ENCODE data around the gene SPDYE5.
"Not testable (repeated sequence)": the region's sequence is repeated elsewhere in the genome, so short reads cannot be mapped to it uniquely, and the experiment has no call there.

SPDYE5 gene, protein sequence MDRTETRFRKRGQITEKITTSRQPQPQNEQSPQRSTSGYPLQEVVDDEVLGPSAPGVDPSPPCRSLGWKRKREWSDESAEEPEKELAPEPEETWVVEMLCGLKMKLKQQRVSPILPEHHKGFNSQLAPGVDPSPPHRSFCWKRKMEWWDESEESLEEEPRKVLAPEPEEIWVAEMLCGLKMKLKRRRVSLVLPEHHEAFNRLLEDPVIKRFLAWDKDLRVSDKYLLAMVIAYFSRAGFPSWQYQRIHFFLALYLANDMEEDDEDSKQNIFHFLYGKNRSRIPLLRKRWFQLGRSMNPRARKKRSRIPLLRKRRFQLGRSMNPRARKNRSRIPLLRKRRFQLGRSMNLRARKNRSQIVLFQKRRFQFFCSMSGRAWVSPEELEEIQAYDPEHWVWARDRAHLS

DNA sequence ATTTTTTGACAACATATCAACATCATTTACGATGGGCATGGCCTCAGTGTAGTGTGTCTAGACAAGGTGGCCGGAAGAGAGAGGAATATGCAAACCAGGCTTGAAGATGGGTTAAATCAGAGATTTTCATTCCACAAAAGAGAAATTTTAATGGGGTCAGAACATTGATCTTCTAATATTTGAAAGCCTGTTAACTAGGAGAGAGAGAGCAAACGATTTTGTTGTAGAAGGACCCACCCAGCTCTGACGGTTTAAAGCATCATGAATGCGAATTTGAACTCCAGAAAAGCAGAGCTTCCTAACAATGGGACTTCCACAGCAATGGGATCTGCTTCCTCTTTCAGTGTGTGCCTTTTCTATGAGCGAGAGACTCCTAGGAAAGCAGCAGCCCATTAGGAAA lies at the start of gene SPDYE5:
TSS of gene SPDYE5 (plus strand) at position 301 of the 400 bp plus-strand sequence. CDS start 1,728 bp downstream, outside the sequence.
- DNase-seq = not testable (repeated sequence)

DNA sequence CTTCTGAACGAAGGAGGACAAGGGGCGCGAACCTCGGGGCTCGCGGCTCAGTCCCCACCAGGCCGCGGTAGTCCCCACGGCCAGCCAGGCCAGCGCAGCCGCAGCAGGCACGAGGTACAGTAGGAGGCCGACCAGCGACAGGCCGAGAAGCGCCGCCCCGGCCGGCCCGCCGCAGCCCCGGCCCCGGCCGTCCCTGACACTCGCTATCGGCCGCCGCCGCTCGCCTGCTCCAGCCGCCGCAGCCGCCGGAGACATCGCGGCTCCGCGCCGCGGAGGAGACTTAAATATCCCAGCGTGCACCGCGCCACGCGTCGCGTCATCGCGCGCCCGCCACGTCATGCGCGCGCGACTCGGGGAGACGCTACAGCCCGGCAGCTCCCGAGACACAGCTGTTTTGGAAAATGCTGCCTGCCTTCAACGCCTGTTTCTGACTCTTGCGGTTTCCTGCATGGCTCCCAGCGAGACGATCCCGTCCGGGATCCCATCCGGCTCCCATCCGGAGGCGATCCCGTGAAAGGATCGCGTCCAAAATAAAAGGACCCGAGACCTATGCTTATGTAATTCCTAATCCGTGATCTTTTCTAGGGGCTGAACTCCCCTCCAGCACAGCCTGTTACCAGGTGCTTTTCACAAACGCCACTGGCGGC lies 49.5 kb upstream of the SPDYE5 start:
- DNase-seq = not testable (repeated sequence)

DNA sequence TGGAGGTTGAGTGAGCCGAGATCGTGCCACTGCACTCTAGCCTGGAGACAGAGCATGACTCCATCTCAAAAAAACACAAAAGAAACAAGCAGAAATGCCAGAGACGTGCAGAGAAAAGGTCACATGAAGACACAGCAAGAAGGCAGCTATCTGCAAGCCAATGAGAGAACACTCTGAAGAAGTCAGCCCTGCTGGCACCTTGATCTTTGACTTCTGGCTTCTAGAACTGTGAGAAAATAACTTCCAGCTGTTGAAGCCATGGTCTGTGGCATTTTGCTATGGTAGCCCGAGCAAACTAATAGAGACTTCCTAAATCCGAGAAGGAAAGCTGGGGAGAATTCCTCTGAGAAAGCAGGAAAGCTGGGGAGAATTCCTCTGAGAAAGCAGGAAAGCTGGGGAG lies 42.2 kb upstream of the SPDYE5 start:
- not testable (repeated sequence) for DNase-seq

GRCh38 chr7:75452494-75452955 lies 39.6 kb upstream of the SPDYE5 start:
- DNase-seq = not testable (repeated sequence)

DNA sequence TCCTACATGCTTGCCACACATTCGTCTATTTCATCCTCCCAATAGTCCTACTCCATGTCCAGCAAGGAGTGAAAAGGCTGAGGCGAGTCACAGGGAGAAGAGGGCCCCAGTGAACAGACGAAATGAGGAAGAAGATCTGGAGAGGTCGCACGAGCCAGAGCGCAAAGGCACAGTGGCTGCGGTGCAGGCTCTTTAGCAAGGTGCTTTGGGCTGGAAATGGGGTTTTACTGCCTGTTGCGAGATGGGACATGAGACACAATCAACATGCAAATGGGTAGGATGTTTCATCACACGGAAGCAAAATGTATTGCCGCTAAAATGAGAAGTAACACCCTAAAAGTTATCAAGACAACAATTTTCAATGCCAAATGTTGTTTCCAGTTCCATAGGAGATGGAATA lies 35.7 kb upstream of the SPDYE5 start:
- not testable (repeated sequence) for DNase-seq

- DNase-seq = not testable (repeated sequence)
These were observed 34.1 kb upstream of the SPDYE5 start for GRCh38 chr7:75458034-75458433.

DNA sequence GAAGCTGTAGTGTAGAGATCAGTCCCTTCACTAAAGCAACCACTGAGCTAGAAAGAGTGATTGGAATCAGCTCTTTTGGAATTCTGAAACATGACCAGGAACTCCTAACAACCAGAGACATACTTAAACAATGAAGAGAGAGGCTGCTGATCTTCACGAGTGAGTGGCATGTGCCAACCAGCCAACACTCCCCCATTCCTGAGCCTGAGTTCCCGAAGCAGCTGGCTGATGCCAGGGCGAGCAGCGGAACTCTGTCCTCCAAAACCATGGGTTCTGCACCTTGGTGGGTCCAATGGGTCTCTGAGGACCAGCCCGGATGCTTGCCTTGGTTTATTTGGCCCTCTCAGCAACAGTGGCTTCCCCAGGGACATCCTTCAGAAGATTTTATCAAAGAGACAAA lies 31.6 kb upstream of the SPDYE5 start:
- DNase-seq = not testable (repeated sequence)

- DNase-seq = not testable (repeated sequence)
These were observed 22.0 kb upstream of the SPDYE5 start for GRCh38 chr7:75470166-75470565.

DNA sequence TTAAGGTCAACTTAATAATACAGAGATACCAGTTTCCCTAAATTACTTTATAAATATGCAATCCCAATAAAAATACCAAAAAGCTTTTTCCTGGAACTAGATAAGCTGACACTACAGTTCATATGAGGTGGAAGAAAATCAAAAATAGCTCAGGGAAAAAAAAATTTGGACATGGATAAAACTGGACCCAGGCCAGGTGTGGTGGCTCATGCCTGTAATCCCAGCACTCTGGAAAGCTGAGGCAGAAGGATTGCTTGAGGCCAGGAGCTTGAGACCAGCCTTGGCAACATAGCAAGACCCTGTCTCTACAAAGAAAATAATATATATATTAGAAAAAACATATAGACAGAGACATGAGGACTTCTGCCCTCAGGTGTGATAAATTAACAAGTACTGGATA lies 14.7 kb upstream of the SPDYE5 start:
- DNase-seq = not testable (repeated sequence)

- DNase-seq = not testable (repeated sequence)
These were observed 11.8 kb upstream of the SPDYE5 start for GRCh38 chr7:75480313-75480712.

DNA sequence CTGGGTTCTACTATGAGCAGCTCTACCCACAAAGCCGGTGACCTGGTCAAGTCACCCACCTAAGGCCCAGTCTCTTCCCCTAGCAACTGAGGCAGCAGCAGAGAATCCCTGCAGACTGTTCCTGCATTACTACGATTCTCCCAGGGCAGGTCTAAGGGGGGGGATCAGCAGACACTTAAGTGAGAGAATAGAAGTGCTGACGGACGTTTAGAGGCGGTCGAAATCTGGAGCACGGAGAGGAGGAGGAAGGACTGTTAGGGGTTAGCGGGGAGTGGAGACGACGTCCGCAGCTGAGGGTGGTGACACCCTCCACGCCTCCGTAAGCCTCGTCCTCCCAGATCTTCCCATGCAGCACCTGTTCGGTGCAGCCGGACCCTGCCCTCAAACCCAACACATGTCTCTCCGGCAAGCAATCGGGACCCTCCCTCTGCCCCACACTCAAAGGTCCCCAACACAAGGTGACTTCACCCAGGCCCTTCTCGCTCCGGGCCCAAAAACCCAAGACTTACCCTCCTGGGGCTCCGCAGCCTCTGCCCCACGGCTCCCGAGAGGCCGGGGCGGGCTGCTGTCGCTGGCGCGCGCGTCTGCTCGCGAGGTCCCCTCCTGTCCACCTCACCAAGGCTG lies 6.7 kb upstream of the SPDYE5 start:
- DNase-seq = not testable (repeated sequence)

DNA sequence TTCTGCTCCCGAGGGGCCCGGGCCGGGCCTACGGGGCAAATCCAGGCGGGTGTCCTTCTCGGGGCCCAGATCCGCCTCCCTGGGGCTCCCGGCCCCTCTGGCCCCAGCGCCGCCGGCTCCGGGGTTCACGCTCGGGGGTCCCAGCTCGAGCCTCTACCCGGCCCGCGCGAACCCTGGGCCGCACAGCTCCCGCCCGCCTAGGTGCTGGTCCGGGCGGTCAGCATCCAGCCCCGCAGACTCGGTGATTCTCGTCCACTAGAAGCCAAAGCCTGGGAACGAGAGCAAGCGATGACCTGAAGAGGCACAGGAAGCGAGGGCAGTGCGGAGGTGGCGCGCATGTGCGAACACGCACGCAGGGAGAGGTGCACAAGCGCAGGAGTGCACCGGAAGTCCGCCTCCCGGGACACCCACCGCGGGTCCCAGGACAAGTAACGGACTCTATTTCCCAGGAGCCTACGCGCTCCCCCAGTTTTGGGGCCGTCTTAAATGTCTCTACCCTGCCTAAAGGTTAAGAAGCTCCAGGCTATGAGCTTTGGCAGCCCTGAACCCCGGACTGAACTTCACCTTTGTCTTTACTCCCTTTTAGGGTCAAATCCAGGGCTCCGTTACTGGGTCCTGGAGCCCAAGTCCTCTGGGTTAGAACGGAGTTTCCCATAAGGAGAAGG lies 6.0 kb upstream of the SPDYE5 start, which contains the start of gene POM121C:
TSS of gene POM121C (minus strand) at position 321 of the 665 bp plus-strand sequence. CDS start 44,803 bp downstream, outside the sequence.
- DNase-seq = peak; percentile 73

DNA sequence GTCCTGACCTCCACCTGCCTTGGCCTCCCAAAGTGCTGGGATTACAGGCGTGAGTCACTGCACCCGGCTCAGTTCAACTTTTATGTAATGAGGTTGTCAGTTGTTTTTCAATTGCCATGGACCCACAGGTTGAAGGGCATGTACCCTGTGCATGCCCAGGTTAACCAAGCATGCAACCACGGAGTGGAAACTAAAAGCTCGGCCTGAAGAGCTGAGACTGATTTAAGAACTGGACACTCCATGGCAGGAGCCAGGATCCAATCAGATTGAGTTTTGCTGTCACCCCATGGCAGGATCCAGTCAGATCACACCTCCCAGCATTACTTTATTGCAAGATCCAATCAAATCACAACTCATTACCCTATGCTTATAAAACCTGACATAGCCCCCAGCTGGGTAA lies 16.9 kb downstream of the SPDYE5 start:
- DNase-seq = not testable (repeated sequence)

DNA sequence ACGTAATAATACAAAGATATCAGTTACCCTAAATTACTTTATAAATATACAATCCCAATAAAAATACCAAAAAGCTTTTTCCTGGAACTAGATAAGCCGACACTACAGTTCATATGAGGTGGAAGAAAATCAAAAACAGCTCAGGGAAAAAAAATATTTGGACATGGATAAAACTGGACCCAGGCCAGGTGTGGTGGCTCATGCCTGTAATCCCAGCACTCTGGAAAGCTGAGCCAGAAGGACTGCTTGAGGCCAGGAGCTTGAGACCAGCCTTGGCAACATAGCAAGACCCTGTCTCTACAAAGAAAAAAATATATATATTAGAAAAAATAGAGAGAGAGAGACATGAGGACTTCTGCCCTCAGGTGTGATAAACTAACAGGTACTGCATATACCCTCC lies 26.7 kb downstream of the SPDYE5 start:
- DNase-seq = not testable (repeated sequence)

DNA sequence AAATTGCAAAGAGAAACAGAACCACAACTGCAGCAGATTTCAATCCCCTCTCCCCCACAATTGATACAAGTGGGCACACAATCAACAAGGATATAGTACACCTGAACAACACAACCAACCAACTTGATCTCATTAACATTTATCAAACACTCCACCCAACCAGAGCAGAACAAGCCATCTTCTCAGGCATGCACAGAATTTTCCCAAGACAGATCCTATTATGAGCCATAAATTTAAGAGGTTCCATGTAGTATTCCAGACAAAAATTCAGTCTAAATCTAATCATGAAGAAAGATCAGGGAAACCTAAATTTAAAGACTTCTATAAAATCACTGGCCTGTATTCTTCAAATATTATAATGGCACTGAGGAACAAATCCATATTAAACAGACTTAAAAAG lies 29.6 kb downstream of the SPDYE5 start:
- not testable (repeated sequence) for DNase-seq

GRCh38 chr7:75527224-75527722 lies 35.2 kb downstream of the SPDYE5 start:
- DNase-seq = not testable (repeated sequence)

- no peak for DNase-seq
These were observed 39.3 kb downstream of the SPDYE5 start for GRCh38 chr7:75531359-75531821.

GRCh38 chr7:75532639-75533038 lies 40.5 kb downstream of the SPDYE5 start:
- DNase-seq = no peak

GRCh38 chr7:75533926-75534325 lies 41.8 kb downstream of the SPDYE5 start:
- DNase-seq = no peak

DNA sequence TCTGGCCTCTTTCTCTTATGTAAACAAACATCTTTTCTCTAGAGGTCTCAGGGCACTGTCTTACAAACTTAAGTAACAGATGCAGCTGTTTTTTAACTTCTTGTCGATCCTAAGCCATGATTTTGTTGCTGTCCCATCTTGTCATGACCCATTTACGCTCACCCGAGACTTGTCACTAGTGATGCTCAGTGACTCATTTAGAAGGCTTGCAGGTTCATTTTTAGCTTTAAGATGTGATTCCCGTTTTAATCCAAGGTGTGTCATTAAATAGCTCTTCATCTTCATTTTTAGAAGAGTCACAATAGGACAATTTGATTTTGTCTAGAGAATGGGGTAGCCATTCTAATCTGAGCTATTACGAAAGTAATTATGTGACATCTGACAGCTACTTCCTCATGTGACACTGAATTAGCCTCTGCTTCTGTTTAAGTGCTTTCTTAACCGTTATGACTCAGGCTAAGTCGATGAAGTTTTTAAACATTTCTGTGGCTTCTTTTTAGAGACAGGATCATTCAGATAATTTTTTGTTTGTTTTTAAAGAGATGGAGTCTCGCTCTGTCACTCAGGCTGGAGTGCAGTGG lies 42.7 kb downstream of the SPDYE5 start:
- DNase-seq = no peak

- DNase-seq = no peak
These were observed 44.4 kb downstream of the SPDYE5 start for GRCh38 chr7:75536491-75536890.

- no peak for DNase-seq
These were observed 44.9 kb downstream of the SPDYE5 start for GRCh38 chr7:75536940-75537538.
